ENCODE measurements around the gene OR6B3. TPM values are rescaled to one million over a fixed set of nuclear protein-coding genes. Genes with fewer than 3 reads are reported as not detected.

Gene OR6B3
- total RNA-seq, 2 experiments from 2014 or later: not detected

DNA sequence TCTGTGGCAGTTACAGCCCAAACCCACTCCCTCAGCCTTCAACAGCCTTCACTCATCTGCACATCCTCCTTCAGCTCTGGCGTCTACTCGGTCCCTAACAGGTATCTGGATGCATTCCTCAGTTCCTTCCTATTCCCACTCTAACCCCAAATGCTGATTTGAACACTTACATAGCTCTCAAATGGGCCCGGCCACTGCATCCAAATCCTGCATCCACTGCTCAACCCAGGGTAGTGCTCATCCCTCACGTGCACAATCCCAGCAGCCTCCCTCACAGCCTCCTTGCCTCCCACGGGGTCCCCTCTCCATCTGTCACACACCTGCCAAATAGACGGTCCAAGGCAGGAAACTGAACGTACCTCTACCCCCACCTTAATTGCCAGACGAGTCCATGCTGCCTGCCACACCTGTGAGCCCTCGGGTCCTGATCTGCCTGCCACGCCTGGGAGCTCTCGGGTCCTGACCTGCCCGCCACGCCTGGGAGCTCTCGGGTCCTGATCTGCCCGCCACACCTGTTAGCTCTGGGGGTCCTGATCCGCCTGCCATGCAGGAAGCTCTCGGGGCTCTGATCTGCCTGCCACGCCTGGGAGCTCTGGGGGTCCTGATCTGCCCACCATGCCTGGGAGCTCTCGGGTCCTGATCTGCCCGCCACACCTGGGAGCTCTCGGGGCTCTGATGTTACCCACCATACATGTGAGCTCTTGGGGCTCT is 9.9 kb downstream of the OR6B3 start:
- Histone ChIP-seq H3K36me3 (ENCODE audit: insufficient read depth, low read length) (no peaks in the 10 kb centered on the region), H3K79me2 (ENCODE audit: insufficient read depth, low read depth, low read length) (no peaks in the 10 kb centered on the region), H2AFZ (ENCODE audit: low read length) (no peak overlapping the region), H3K4me1 (ENCODE audit: insufficient read depth, low read length, poor library complexity, severe bottlenecking) (no peaks in the 10 kb centered on the region), H3K27ac (ENCODE audit: low read depth, low read length, poor library complexity, severe bottlenecking) (no peak overlapping the region), H3K4me2 (ENCODE audit: low read length) (no peak overlapping the region), H3K9me3 (ENCODE audit: low read length) (no peaks in the 10 kb centered on the region), H3K9me2 (ENCODE audit: insufficient read depth, low read length) (no peaks in the 10 kb centered on the region), H3K4me3 (ENCODE audit: low read depth, low read length, poor library complexity, severe bottlenecking) (no peak overlapping the region), H4K20me1 (ENCODE audit: insufficient read depth, low read length) (no peaks in the 10 kb centered on the region)
- intact Hi-C loops (cut with micrococcal nuclease; ENCODE audit: unreplicated experiment): no loop called here
- DNase-seq (ENCODE audit: low spot score): no peak
- no TSS peak for BruUV-seq (replicated peaks)
- TF ChIP-seq, protein P1, sequence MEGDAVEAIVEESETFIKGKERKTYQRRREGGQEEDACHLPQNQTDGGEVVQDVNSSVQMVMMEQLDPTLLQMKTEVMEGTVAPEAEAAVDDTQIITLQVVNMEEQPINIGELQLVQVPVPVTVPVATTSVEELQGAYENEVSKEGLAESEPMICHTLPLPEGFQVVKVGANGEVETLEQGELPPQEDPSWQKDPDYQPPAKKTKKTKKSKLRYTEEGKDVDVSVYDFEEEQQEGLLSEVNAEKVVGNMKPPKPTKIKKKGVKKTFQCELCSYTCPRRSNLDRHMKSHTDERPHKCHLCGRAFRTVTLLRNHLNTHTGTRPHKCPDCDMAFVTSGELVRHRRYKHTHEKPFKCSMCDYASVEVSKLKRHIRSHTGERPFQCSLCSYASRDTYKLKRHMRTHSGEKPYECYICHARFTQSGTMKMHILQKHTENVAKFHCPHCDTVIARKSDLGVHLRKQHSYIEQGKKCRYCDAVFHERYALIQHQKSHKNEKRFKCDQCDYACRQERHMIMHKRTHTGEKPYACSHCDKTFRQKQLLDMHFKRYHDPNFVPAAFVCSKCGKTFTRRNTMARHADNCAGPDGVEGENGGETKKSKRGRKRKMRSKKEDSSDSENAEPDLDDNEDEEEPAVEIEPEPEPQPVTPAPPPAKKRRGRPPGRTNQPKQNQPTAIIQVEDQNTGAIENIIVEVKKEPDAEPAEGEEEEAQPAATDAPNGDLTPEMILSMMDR (conservative IDR thresholded peaks at IDR 0.05; ENCODE audit: low read length): no peak
- no peak for TF ChIP-seq EZH2phosphoT487 (IDR thresholded peaks at IDR 0.05; ENCODE audit: borderline replicate concordance, low read depth, low read length)
- POLR2A ChIA-PET: interaction anchor here (0.7 kb wide), 1 partner anchor 119 kb away, joined by 4 read pairs; no protein-coding TSS in a partner anchor
- CTCF ChIA-PET (ENCODE audit: unreplicated experiment): no interaction called here

DNA sequence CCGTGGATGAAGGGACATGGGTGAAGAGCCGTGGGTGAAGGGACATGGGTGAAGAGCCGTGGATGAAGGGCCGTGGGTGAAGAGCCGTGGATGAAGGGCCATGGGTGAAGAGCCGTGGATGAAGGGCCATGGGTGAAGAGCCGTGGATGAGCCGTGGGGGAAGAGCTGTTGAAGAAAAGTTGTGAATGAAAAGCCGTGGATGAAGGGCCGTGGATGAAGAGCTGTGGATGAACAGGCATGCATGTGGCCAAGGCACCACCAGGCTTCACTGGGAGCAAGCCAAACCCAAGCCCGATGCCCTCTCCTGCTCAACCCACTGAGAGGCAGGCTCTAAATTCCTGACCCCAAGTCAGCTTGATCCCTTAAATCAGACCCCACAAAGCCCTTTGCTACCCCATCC is 10.6 kb downstream of the OR6B3 start:
- no peaks in the 10 kb centered on the region for H3K36me3 ChIP-seq (ENCODE audit: insufficient read depth, low read length)
- CTCF ChIA-PET (ENCODE audit: unreplicated experiment): no interaction called here
- no peaks in the 10 kb centered on the region for H3K9me2 ChIP-seq (ENCODE audit: insufficient read depth, low read length)
- BruUV-seq (replicated peaks): no TSS peak
- no peaks in the 10 kb centered on the region for H4K20me1 ChIP-seq (ENCODE audit: insufficient read depth, low read length)
- no peaks in the 10 kb centered on the region for H3K79me2 ChIP-seq (ENCODE audit: insufficient read depth, low read depth, low read length)
- no peaks in the 10 kb centered on the region for H3K9me3 ChIP-seq (ENCODE audit: low read length)
- TF ChIP-seq, protein P1 (conservative IDR thresholded peaks at IDR 0.05; ENCODE audit: low read length): no peak
- no peak for TF ChIP-seq EZH2phosphoT487 (IDR thresholded peaks at IDR 0.05; ENCODE audit: borderline replicate concordance, low read depth, low read length)
- POLR2A ChIA-PET: no interaction called here
- no peak overlapping the region for H3K27ac ChIP-seq (ENCODE audit: low read depth, low read length, poor library complexity, severe bottlenecking)
- no peak overlapping the region for H2AFZ ChIP-seq (ENCODE audit: low read length)
- H3K4me3 ChIP-seq (ENCODE audit: low read depth, low read length, poor library complexity, severe bottlenecking): no peak overlapping the region
- intact Hi-C loops (cut with micrococcal nuclease; ENCODE audit: unreplicated experiment): no loop called here
- no peaks in the 10 kb centered on the region for H3K4me1 ChIP-seq (ENCODE audit: insufficient read depth, low read length, poor library complexity, severe bottlenecking)
- H3K4me2 ChIP-seq (ENCODE audit: low read length): no peak overlapping the region
- DNase-seq (ENCODE audit: low spot score): no peak

DNA sequence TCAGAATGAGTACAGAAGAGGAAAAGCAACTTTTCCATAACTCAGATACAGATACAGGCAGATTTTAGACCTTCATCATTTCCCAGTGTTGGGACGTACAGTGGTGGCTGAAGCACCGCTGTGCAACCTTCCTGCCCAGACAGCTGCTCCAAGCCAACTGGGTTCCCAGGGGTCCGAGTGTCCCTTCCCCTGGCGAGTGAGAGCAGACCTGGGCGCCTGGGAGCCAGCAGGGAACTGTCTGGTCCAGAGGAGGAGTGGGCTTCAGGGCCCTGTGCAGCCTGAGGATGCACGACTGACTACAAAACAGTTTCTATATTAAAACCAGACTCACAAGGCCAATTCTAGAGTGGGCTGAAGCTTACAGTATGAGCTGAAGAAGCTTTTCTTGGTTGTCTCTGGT is 12.0 kb downstream of the OR6B3 start:
- DNase-seq (ENCODE audit: low spot score): no peak
- intact Hi-C loops (cut with micrococcal nuclease; ENCODE audit: unreplicated experiment): no loop called here
- H4K20me1 ChIP-seq (ENCODE audit: insufficient read depth, low read length): no peaks in the 10 kb centered on the region
- no peak for TF ChIP-seq EZH2phosphoT487 (IDR thresholded peaks at IDR 0.05; ENCODE audit: borderline replicate concordance, low read depth, low read length)
- TF ChIP-seq, protein P1 (conservative IDR thresholded peaks at IDR 0.05; ENCODE audit: low read length): no peak
- no peaks in the 10 kb centered on the region for H3K9me2 ChIP-seq (ENCODE audit: insufficient read depth, low read length)
- no peak overlapping the region for H3K4me3 ChIP-seq (ENCODE audit: low read depth, low read length, poor library complexity, severe bottlenecking)
- no peak overlapping the region for H2AFZ ChIP-seq (ENCODE audit: low read length)
- H3K4me1 ChIP-seq (ENCODE audit: insufficient read depth, low read length, poor library complexity, severe bottlenecking): no peaks in the 10 kb centered on the region
- H3K4me2 ChIP-seq (ENCODE audit: low read length): no peak overlapping the region
- no TSS peak for BruUV-seq (replicated peaks)
- H3K27ac ChIP-seq (ENCODE audit: low read depth, low read length, poor library complexity, severe bottlenecking): no peak overlapping the region
- H3K36me3 ChIP-seq (ENCODE audit: insufficient read depth, low read length): no peaks in the 10 kb centered on the region
- H3K9me3 ChIP-seq (ENCODE audit: low read length): no peaks in the 10 kb centered on the region
- no peaks in the 10 kb centered on the region for H3K79me2 ChIP-seq (ENCODE audit: insufficient read depth, low read depth, low read length)
- ChIA-PET CTCF (ENCODE audit: unreplicated experiment) (no interaction called here), POLR2A (no interaction called here)

All from OCI-LY7 (cell line).